ENCODE data around the gene SLC2A13. TPM values are rescaled to one million over a fixed set of nuclear protein-coding genes. Genes with fewer than 3 reads are reported as not detected.
"Not testable (repeated sequence)": the region's sequence is repeated elsewhere in the genome, so short reads cannot be mapped to it uniquely, and the experiment has no call there.

SLC2A13 gene
- polyA plus RNA-seq, 3 donors = 1.7 to 3.5 (median 2.6) TPM

DNA sequence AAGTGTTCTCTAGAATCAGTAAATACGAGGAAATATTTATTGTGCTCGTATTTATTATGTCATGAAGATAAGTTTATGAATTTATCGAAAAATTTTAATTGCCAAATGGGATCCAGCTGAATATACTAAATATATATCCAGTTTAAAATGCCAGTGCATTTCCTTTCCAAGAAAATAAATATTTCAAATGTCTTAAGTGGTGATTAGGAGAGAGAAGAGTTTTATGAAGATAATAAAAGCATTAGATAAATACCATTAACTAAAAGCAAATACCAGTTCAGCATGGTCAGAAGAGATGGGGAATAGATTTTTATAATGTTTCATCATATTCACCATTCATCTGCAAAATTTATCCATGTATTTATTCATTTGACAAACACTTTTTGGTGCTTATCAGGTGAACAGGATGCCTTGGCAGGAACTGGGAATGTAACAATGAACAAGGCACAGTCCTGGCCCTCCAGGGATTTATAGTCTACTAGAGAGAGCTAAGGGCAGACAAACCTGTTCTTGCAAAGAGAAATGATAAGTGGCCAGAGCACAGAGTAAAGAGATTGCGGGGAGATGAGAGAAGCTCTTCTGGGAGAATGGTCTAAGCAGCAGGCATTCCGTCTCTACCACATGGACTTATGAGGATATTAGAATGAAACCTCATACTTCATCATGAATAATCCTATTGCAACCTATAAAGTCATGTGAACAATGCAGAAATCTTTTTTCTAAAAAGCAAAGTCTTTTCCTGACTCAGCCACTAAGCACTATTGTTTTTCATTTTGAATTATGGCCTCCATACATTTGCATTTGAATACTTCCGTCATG is 342.6 kb downstream of the SLC2A13 start:
- 93 to 94% (median 93%) methylated on average over 6 of the region's 6 CpGs for WGBS, 3 donors
- H3K27ac ChIP-seq (ENCODE audit: low read depth, low read length) = no peak overlapping the region

DNA sequence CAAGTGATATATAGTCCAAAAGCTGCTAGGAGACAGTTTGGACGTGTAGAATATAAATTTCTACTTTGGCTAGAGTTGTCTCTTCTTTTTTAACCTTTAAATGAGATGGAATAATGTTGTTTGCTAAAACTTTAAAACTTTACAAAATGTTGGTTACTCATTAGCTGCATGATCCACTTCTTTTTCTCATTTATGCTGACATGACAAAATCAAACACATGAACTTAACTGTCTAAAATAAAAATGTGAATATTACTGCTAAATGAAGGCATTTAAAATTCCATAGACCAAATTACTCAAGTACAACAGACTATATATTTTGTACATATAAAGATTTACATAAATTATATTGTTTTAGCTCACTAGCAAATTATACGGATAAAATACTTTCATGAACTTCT is 350.4 kb downstream of the SLC2A13 start:
- WGBS, 3 donors = 85 to 91% (median 89%) methylated on average over 2 of the region's 2 CpGs

DNA sequence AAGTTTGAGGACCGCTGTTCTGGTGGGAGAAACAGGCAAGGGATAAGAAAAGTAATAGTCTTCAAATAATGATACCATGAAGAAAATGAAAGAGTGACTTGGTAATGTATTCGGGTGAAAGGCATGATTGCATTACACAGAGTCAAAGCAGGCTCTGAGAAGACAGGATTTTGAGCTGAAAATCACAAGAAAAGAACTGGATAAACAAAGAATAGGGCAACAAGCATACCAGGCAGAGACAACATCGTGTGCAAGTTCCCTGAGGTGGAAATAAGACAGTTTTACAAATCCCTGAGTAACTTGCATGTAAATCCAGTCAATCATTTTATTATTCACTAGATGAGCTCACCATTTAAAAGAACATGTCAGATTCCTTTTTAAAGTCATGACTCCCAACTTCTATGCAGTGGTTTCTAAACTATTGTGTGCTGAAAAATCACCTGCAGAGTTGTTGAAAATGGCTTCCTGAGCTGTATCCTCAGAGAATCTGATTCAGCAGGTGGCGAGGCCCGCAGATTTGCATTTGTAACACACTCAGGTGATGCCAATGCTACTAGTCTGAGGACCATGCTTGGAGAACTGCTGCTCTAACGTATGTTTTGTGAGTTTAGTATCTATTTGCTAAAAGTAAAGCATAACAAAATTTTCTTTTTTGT is 353.3 kb downstream of the SLC2A13 start:
- no peak overlapping the region for H3K27ac ChIP-seq (ENCODE audit: low read depth, low read length)
- WGBS, 3 donors = 80 to 88% (median 83%) methylated on average over 6 of the region's 6 CpGs

More for the DNA sequence above, 350.4 kb downstream of the SLC2A13 start:
- no peak overlapping the region for H3K27ac ChIP-seq (ENCODE audit: low read depth, low read length)

DNA sequence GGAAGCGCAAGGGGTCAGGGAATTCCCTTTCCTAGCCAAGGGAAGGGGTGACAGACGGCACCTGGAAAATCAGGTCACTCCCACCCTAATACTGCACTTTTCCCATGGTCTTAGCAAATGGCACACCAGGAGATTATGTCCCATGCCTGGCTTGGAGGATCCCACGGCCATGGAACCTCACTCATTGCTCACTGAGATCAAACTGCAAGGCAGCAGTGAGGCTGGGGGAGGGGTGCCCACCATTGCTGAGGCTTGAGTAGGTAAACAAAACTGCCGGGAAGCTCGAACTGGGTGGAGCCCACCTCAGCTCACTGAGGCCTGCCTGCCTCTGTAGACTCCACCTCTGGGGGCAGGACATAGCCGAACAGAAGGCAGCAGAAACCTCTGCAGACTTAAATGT is 359.7 kb downstream of the SLC2A13 start:
- not testable (repeated sequence) for H3K27ac ChIP-seq (ENCODE audit: low read depth, low read length)
- 71 to 81% (median 79%) methylated on average over 6 of the region's 6 CpGs for WGBS, 3 donors

DNA sequence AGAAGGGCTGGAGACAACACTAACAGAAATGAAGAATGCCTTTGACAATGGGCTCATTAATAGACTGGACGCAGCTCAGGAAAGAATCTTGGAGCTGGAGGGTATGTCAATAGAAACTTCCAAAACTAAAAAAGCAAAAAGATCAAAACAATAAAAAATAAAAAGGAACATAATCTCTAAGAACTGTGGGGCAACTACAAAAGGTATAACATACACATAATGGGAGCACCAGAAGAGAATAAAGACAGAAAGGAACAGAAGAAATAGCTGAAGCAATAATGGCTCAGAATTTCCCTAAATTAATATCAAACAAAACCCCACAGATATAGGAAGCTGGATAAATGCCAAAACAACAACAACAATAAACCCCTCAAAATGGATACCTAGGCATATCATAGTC is 362.2 kb downstream of the SLC2A13 start:
- WGBS, 3 donors = 56 to 92% (median 90%) methylated on average over 1 of the region's 1 CpG
- H3K27ac ChIP-seq (ENCODE audit: low read depth, low read length) = no peak overlapping the region

DNA sequence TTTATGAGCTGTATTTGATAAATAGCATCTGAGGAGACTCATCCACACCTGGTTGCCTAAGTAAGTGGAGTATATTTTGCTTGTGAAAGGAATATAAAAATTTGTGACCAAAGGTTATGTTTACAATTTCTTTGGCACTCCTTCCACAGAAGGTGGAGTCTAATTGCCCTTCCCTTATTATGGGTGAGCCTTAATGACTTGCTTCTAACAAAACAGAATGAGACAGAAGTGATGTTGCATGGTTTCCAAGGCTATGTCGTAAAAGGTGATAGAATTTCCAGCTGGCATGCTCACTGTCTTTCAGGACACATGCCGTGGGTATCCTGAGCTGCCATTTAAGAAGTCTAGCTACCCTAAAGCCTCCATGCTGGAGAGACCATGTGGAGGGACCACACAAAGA is 369.5 kb downstream of the SLC2A13 start:
- 88 to 91% (median 90%) methylated on average over 2 of the region's 2 CpGs for WGBS, 3 donors

DNA sequence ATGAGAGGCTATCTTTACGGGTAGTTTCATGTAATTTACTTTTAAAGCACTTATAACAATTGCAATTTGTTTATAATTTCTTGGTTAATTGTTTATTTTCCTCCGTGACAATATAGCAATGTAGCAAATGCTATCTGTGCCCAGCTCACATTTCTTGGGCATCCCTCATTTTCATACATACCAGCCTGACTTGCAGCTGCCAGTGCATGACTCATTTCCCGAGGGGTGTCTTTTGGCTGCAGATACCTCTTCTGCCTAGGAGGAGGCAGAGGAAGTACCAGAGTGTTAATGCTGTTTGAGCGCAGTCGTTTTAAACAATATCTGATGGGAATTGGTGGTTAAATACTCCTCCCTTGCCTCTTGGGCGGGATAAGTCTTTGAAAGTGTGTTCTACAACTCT is 382.1 kb downstream of the SLC2A13 start:
- no peak overlapping the region for H3K27ac ChIP-seq (ENCODE audit: low read depth, low read length)
- 59 to 70% (median 60%) methylated on average over 6 of the region's 6 CpGs for WGBS, 3 donors

More for the DNA sequence above, 369.5 kb downstream of the SLC2A13 start:
- H3K27ac ChIP-seq (ENCODE audit: low read depth, low read length) = no peak overlapping the region

DNA sequence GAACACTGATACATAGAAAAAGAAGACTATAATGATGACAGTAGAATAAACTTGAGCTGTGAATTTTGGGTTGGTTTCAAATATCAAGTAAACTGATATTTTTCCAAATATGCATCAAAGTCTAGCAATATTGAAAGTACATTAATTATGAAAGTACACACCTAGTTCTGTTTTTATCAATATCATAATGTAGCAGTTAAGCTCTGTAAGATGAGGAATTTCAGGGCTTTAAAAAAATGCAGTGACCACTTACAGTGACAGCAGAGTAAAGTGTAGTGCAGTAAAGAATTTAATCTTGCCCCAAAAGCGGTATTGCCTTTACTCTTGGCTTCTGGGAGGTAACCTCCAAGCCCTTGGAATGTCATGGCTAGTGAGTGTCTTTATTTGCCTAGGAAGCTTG is 383.4 kb downstream of the SLC2A13 start:
- H3K27ac ChIP-seq (ENCODE audit: low read depth, low read length) = no peak overlapping the region
- 42 to 76% (median 69%) methylated on average over 1 of the region's 1 CpG for WGBS, 3 donors

DNA sequence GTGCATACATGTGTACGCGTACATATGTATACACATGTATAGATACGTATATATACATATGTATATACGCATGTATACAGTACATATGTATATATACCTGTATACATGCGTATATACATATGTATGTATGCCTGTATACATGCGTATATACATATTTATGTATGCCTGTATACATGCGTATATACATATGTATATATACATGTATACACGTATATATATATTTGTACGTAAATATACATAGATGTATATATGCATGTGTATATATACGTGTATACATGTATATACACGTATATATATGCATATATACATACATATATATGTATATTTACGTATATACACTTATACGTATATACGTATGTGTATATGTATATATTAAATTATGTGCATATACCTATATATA is 392.3 kb downstream of the SLC2A13 start:
- no peak overlapping the region for H3K27ac ChIP-seq (ENCODE audit: low read depth, low read length)
- 90 to 93% (median 90%) methylated on average over 14 of the region's 14 CpGs for WGBS, 3 donors

DNA sequence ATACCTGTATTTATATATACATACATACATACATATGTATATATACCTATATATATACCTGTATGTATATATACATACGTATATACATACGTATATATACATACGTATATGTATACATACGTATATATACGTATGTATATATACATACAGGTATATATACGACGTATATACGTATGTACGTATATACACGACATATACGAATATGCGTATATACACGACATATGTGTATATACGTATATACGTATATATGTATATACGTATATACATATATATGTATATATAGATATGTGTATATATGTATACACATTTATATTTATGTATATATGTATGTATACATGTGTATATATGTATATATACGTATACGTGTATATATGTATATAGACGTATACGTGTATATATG is 393.5 kb downstream of the SLC2A13 start:
- whole genome bisulfite sequencing, 3 donors = 94 to 95% (median 94%) methylated on average over 20 of the region's 20 CpGs
- no peak overlapping the region for H3K27ac ChIP-seq (ENCODE audit: low read depth, low read length)

Other genes with a start within 250 kb of the SLC2A13 start
- 10 to 100 TPM in 1 of 3 donors, 1 to 10 TPM in 2; 4.4 to 10.0 (median 5.1) TPM for gene LRRK2, start 118.9 kb upstream of the SLC2A13 start, polyA plus RNA-seq

All from adipose tissue (tissue), 3 donors.